ENCODE data around the gene CRYBA2. TPM values are rescaled to one million over a fixed set of nuclear protein-coding genes. Genes with fewer than 3 reads are reported as not detected.

The CRYBA2 gene
- total RNA-seq, 4 donors from 2014 or later, result not detected

- TF ChIP-seq CTCF (IDR thresholded peaks at IDR 0.05 in 4 of 5, conservative IDR thresholded peaks at IDR 0.05 in 1 of 5) (no peak), POLR2A (IDR thresholded peaks at IDR 0.05) (no peak)
- peaks cover 74 to 77% (median 77%) of the 10 kb centered on the region in 3 donors for H3K27me3 ChIP-seq
- peaks cover 0 to 3% of the 10 kb centered on the region in 2 donors for H3K4me1 ChIP-seq
- no peak overlapping the region for H3K4me3 ChIP-seq
- DNase-seq, result no peak
- H3K27ac ChIP-seq, result no peak overlapping the region
- intact Hi-C loops (cut with DNase I; ENCODE audit: low total_unique reads) (no loop called here), in situ Hi-C loops (cut with MboI; ENCODE audit: low sequenced_read_pairs in 4 of 4) (no loop called here)
- no peaks in the 10 kb centered on the region for H3K9me3 ChIP-seq
- H3K36me3 ChIP-seq, result no peaks in the 10 kb centered on the region
- no peak for ATAC-seq
Observed at GRCh38 chr2:218961229-218961628, 32.0 kb downstream of the CRYBA2 start.

- H3K4me1 ChIP-seq, result peaks cover 0 to 3% of the 10 kb centered on the region in 2 donors
- intact Hi-C loops (cut with DNase I; ENCODE audit: low total_unique reads), result no loop called here
- H3K9me3 ChIP-seq, result no peaks in the 10 kb centered on the region
- in situ Hi-C loops (cut with MboI; ENCODE audit: low sequenced_read_pairs in 4 of 4), result no loop called here
- ATAC-seq, result no peak
- no peak for TF ChIP-seq CTCF (IDR thresholded peaks at IDR 0.05 in 4 of 5, conservative IDR thresholded peaks at IDR 0.05 in 1 of 5)
- no peak for TF ChIP-seq POLR2A (IDR thresholded peaks at IDR 0.05)
- H3K4me3 ChIP-seq, result no peak overlapping the region
- H3K36me3 ChIP-seq, result no peaks in the 10 kb centered on the region
- DNase-seq, result no peak
- no peak overlapping the region for H3K27ac ChIP-seq
- H3K27me3 ChIP-seq, result peaks cover 72 to 73% (median 73%) of the 10 kb centered on the region in 3 donors
Observed at GRCh38 chr2:218960309-218961165, 32.7 kb downstream of the CRYBA2 start.

- intact Hi-C loops (cut with DNase I; ENCODE audit: low total_unique reads), result no loop called here
- H3K4me1 ChIP-seq, result peaks cover 0 to 3% of the 10 kb centered on the region in 2 donors
- H3K36me3 ChIP-seq, result no peaks in the 10 kb centered on the region
- DNase-seq (no peak), ATAC-seq (no peak)
- no peak overlapping the region for H3K27ac ChIP-seq
- peak overlapping the region; percentile 25 to 45 (median 33) for H3K4me3 ChIP-seq
- no peaks in the 10 kb centered on the region for H3K9me3 ChIP-seq
- in situ Hi-C loops (cut with MboI; ENCODE audit: low sequenced_read_pairs in 4 of 4), result no loop called here
- peaks cover 65 to 71% (median 66%) of the 10 kb centered on the region in 3 donors for H3K27me3 ChIP-seq
- TF ChIP-seq POLR2A (IDR thresholded peaks at IDR 0.05) (no peak), CTCF (IDR thresholded peaks at IDR 0.05 in 4 of 5, conservative IDR thresholded peaks at IDR 0.05 in 1 of 5) (no peak)
Observed at GRCh38 chr2:218959761-218960308, 33.4 kb downstream of the CRYBA2 start.

- Histone ChIP-seq H3K4me1 (peaks cover 0 to 3% of the 10 kb centered on the region in 2 donors), H3K36me3 (no peaks in the 10 kb centered on the region), H3K4me3 (peak within 1 kb of the TSS; percentile 25 to 45 (median 33)), H3K27ac (no peak within 1 kb of the TSS), H3K27me3 (peaks cover 59 to 70% (median 60%) of the 10 kb centered on the region in 3 donors), H3K9me3 (no peaks in the 10 kb centered on the region)
- intact Hi-C loops (cut with DNase I; ENCODE audit: low total_unique reads), result no loop called here
- TF ChIP-seq CTCF (IDR thresholded peaks at IDR 0.05 in 4 of 5, conservative IDR thresholded peaks at IDR 0.05 in 1 of 5) (no peak), POLR2A (IDR thresholded peaks at IDR 0.05) (no peak)
- DNase-seq, result peak; percentile 30 to 55
- in situ Hi-C loops (cut with MboI; ENCODE audit: low sequenced_read_pairs in 4 of 4), result no loop called here
- ATAC-seq, result peak; percentile 67 to 81
Observed at GRCh38 chr2:218959141-218959731, 34.0 kb downstream of the CRYBA2 start, which contains the start of gene CDK5R2. TSS of gene CDK5R2 (plus strand) at chr2:218959666. CDS start at chr2:218959821, 155 bp downstream.

Data from gastrocnemius medialis (tissue), 4 donors.